Neural cell (in vitro differentiated cells): ENCODE measurements around the gene HSH2D. TPM values are rescaled to one million over a fixed set of nuclear protein-coding genes. Genes with fewer than 3 reads are reported as not detected.
A peak's percentile ranks its signal among the peaks of the same experiment; 100 is the strongest.

Experiments
- H2AFZ ChIP-seq: fragments of 200-600, 300-800 bp; sonication (generic), shearing (Covaris generic); 2 replicates; pipeline ENCODE4 v1.6.0; 2014; ENCODE audit warnings: low read depth, mild to moderate bottlenecking, antibody characterized with exemption, low read length, moderate library complexity
- H3F3A ChIP-seq: fragments of 200-600 bp; shearing (Covaris generic); 2 replicates; pipeline ENCODE4 v1.6.1; 2016; ENCODE audit warnings: mild to moderate bottlenecking, moderate library complexity, mixed read lengths, antibody characterized with exemption, low read length; ENCODE audit not compliant: insufficient read depth, poor library complexity, severe bottlenecking
- H3K27ac ChIP-seq: fragments of 200-600, 300-800 bp; sonication (generic), shearing (Covaris generic); 2 replicates; pipeline ENCODE4 v1.5.1; 2014; ENCODE audit warnings: mild to moderate bottlenecking, low read length, moderate library complexity
- H3K27me3 ChIP-seq: fragments of 300-800, 200-600 bp; sonication (generic), shearing (Covaris generic); 2 replicates; pipeline ENCODE4 v1.6.0; 2014; ENCODE audit warnings: mild to moderate bottlenecking, low read depth, low read length, moderate library complexity; ENCODE audit not compliant: insufficient read depth
- H3K36me3 ChIP-seq: fragments of 300-800, 200-600 bp; sonication (generic), shearing (Covaris generic); 2 replicates; pipeline ENCODE4 v1.5.1; 2014; ENCODE audit warnings: mild to moderate bottlenecking, antibody characterized with exemption, low read length, moderate library complexity; ENCODE audit not compliant: insufficient read depth
- H3K4me2 ChIP-seq: fragments of 300-800, 200-600 bp; sonication (generic), shearing (Covaris generic); 2 replicates; pipeline ENCODE4 v1.6.0; 2014; ENCODE audit warnings: mild to moderate bottlenecking, low read length
- H3K4me3 ChIP-seq: fragments of 300-800, 200-600 bp; sonication (generic), shearing (Covaris generic); 2 replicates; pipeline ENCODE4 v1.5.1; 2014; ENCODE audit warnings: mild to moderate bottlenecking, low read length, moderate library complexity
- H3K79me2 ChIP-seq: fragments of 200-600 bp; shearing (Covaris generic); replicated peaks from 2 replicates; pipeline ENCODE4 v1.6.0; 2014; ENCODE audit warnings: mild to moderate bottlenecking, low read length, moderate library complexity; ENCODE audit not compliant: insufficient read depth
- H3K9ac ChIP-seq: fragments of 300-800, 200-600 bp; sonication (generic), shearing (Covaris generic); 2 replicates; pipeline ENCODE4 v1.6.1; 2016; ENCODE audit warnings: mild to moderate bottlenecking, low read length, mixed read lengths
- H3K9me2 ChIP-seq: fragments of 200-600 bp; shearing (Covaris generic); 2 replicates; pipeline ENCODE4 v1.6.1; 2016; ENCODE audit warnings: mild to moderate bottlenecking, low read length, mixed read lengths; ENCODE audit not compliant: insufficient read depth
- H3K9me3 ChIP-seq: fragments of 200-600, 300-800 bp; sonication (generic), shearing (Covaris generic); 2 replicates; pipeline ENCODE4 v1.6.1; 2016; ENCODE audit warnings: mild to moderate bottlenecking, mixed run types, low read length, moderate library complexity, mixed read lengths
- H4K20me1 ChIP-seq: fragments of 200-600 bp; shearing (Covaris generic); 2 replicates; pipeline ENCODE4 v1.6.1; 2016; ENCODE audit warnings: mild to moderate bottlenecking, mixed run types; ENCODE audit not compliant: insufficient read depth
- EP300 ChIP-seq: fragments of 450-650 bp; conservative IDR thresholded peaks from 2 replicates; pipeline ENCODE4 v1.6.1; 2014; ENCODE audit warnings: antibody characterized with exemption, mild to moderate bottlenecking, moderate library complexity; ENCODE audit not compliant: poor library complexity, severe bottlenecking
- EZH2 ChIP-seq: fragments of 200-600, 300-800 bp; shearing (Covaris generic), sonication (generic); IDR thresholded peaks from 2 replicates; pipeline ENCODE4 v1.6.1; 2014; ENCODE audit warnings: antibody characterized with exemption, low read length, borderline replicate concordance, mild to moderate bottlenecking; ENCODE audit not compliant: insufficient read depth, poor library complexity, severe bottlenecking
- MXI1 ChIP-seq: fragments of 450-650 bp; conservative IDR thresholded peaks from 2 replicates; pipeline ENCODE4 v1.6.1; 2014; ENCODE audit warnings: antibody characterized with exemption, mild to moderate bottlenecking; ENCODE audit not compliant: poor library complexity, severe bottlenecking
- POLR2AphosphoS5 ChIP-seq: IDR thresholded peaks from 2 replicates; pipeline ENCODE4 v1.6.1; 2012
- RAD21 ChIP-seq: fragments of 450-650 bp; conservative IDR thresholded peaks from 2 replicates; pipeline ENCODE4 v1.6.1; 2014; ENCODE audit warnings: antibody characterized with exemption, mild to moderate bottlenecking, moderate library complexity
- SMC3 ChIP-seq: fragments of 450-650 bp; conservative IDR thresholded peaks from 2 replicates; pipeline ENCODE4 v1.6.1; 2014; ENCODE audit warnings: antibody characterized with exemption, mild to moderate bottlenecking, moderate library complexity; ENCODE audit not compliant: poor library complexity
- TAF1 ChIP-seq: IDR thresholded peaks from 2 replicates; pipeline ENCODE4 v1.6.1; 2012; ENCODE audit warnings: low read depth
- polyA plus RNA-seq: library from polyadenylated mRNA; depleted of rRNA; stranded (reverse); fragments of >200 nt; gene quantifications from 2 replicates; pipeline ENCODE4 v1.2.3, GENCODE V29; 2014
- TF ChIP-seq, protein P1 (sequence below): IDR thresholded peaks from 2 replicates; pipeline ENCODE4 v1.6.1; 2012; ENCODE audit warnings: borderline replicate concordance
- TF ChIP-seq, protein P2 (sequence below): fragments of 450-650 bp; IDR thresholded peaks from 2 replicates; pipeline ENCODE4 v1.5.1; 2014; ENCODE audit warnings: antibody characterized with exemption, mild to moderate bottlenecking, moderate library complexity; ENCODE audit not compliant: poor library complexity, severe bottlenecking

HSH2D gene
- polyA plus RNA-seq, 1 donor from 2014 or later, result not detected

DNA sequence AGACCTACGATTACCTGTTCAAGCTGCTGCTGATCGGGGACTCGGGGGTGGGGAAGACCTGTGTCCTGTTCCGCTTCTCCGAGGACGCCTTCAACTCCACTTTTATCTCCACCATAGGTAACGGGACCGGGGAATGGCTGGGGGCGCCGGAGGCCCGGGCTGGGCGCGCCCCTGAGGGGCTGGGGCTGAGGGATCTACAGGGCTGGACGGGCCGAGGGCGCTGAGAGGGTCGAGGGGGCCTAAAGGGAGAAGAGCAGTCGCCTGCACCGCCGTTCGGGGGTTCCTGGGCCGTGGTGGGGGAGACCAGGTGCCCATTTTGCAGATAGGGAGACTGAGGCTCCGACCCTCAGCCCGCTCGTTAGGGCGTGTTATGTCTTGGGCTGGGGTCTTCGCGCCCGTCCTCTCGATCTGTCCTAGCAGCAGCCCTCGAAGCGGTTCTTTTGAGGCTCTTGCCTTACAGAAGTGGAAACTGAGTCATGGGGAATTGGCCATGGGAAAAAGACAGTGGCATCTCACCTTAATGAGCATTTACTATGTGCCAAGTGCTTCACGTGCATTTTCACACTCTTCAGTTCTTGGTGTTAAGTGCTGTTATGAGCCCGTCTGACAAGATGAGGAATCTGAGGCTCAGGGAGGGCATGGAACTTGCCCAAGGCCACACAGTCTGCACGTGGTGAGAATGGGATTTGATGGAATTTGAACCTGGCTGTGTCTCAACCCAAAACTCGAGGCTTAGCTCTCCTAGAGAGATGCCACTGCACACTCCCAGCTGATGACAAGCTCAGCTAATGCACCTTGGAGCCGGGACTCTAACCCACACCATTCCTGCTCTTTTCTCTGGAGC lies 31.4 kb upstream of the HSH2D start:
- peak overlapping the region; percentile 91 for H3K27ac ChIP-seq
- H3K27me3 ChIP-seq, result no peaks in the 10 kb centered on the region
- no peaks in the 10 kb centered on the region for H3K9me2 ChIP-seq
- peak overlapping the region; percentile 86 for H3K4me3 ChIP-seq
- no peaks in the 10 kb centered on the region for H3K9me3 ChIP-seq
- peak overlapping the region; percentile 90 for H3K9ac ChIP-seq
- H3K79me2 ChIP-seq, result peaks cover 26% of the 10 kb centered on the region
- TF ChIP-seq, protein P1, sequence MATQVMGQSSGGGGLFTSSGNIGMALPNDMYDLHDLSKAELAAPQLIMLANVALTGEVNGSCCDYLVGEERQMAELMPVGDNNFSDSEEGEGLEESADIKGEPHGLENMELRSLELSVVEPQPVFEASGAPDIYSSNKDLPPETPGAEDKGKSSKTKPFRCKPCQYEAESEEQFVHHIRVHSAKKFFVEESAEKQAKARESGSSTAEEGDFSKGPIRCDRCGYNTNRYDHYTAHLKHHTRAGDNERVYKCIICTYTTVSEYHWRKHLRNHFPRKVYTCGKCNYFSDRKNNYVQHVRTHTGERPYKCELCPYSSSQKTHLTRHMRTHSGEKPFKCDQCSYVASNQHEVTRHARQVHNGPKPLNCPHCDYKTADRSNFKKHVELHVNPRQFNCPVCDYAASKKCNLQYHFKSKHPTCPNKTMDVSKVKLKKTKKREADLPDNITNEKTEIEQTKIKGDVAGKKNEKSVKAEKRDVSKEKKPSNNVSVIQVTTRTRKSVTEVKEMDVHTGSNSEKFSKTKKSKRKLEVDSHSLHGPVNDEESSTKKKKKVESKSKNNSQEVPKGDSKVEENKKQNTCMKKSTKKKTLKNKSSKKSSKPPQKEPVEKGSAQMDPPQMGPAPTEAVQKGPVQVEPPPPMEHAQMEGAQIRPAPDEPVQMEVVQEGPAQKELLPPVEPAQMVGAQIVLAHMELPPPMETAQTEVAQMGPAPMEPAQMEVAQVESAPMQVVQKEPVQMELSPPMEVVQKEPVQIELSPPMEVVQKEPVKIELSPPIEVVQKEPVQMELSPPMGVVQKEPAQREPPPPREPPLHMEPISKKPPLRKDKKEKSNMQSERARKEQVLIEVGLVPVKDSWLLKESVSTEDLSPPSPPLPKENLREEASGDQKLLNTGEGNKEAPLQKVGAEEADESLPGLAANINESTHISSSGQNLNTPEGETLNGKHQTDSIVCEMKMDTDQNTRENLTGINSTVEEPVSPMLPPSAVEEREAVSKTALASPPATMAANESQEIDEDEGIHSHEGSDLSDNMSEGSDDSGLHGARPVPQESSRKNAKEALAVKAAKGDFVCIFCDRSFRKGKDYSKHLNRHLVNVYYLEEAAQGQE, result peak; percentile 84
- TF ChIP-seq EZH2 (no peak), POLR2AphosphoS5 (peak; percentile 82), EP300 (no peak)
- no peaks in the 10 kb centered on the region for H3K36me3 ChIP-seq
- no peaks in the 10 kb centered on the region for H4K20me1 ChIP-seq
- H2AFZ ChIP-seq, result peak overlapping the region; percentile 94
- H3K4me2 ChIP-seq, result peak overlapping the region; percentile 70
- H3F3A ChIP-seq, result no peaks in the 10 kb centered on the region

DNA sequence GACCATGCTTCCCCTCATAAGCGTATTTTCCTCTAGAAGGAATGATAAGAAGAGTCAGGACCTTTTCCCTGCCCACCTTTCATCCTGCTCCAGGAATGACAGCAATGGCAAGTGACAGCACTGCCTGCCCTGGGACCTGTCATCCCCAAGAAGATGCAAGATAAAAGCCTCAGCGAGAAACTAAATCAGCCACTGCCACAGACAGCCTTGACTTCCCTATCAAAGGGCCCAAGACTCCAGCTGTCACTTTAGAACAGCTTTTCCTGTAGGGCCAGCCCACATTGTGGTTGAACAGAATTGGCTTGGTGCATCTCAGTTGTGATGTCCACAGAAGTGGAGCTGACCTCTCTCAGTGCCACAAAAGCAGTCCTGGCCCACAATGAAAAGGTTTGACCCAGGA lies 30.7 kb upstream of the HSH2D start:
- Histone ChIP-seq H3K4me3 (peak overlapping the region; percentile 86), H3F3A (no peaks in the 10 kb centered on the region), H3K36me3 (no peaks in the 10 kb centered on the region), H3K9me2 (no peaks in the 10 kb centered on the region), H3K4me2 (peak overlapping the region; percentile 70), H2AFZ (no peak overlapping the region), H3K9ac (peak overlapping the region; percentile 90), H3K9me3 (no peaks in the 10 kb centered on the region), H3K79me2 (peaks cover 26% of the 10 kb centered on the region), H3K27me3 (no peaks in the 10 kb centered on the region), H4K20me1 (no peaks in the 10 kb centered on the region), H3K27ac (peak overlapping the region; percentile 91)
- no peak for TF ChIP-seq SMC3
- TF ChIP-seq, protein P1, result no peak
- no peak for TF ChIP-seq RAD21
- TF ChIP-seq POLR2AphosphoS5, result no peak
- TF ChIP-seq EZH2, result no peak
- TF ChIP-seq TAF1, result no peak
- no peak for TF ChIP-seq EP300
- TF ChIP-seq MXI1, result no peak
- TF ChIP-seq, protein P2, sequence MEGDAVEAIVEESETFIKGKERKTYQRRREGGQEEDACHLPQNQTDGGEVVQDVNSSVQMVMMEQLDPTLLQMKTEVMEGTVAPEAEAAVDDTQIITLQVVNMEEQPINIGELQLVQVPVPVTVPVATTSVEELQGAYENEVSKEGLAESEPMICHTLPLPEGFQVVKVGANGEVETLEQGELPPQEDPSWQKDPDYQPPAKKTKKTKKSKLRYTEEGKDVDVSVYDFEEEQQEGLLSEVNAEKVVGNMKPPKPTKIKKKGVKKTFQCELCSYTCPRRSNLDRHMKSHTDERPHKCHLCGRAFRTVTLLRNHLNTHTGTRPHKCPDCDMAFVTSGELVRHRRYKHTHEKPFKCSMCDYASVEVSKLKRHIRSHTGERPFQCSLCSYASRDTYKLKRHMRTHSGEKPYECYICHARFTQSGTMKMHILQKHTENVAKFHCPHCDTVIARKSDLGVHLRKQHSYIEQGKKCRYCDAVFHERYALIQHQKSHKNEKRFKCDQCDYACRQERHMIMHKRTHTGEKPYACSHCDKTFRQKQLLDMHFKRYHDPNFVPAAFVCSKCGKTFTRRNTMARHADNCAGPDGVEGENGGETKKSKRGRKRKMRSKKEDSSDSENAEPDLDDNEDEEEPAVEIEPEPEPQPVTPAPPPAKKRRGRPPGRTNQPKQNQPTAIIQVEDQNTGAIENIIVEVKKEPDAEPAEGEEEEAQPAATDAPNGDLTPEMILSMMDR, result no peak
